ENCODE data around the gene WBP1L.

- no peak for TF ChIP-seq EP300 (IDR thresholded peaks at IDR 0.05)
- TF ChIP-seq POLR2A (IDR thresholded peaks at IDR 0.05), result no peak
Measured at GRCh38 chr10:102779680-102780526, 36.2 kb downstream of the WBP1L start.

Data from tibial nerve (tissue), 3 donors.